ENCODE data around the gene UTS2R.

UTS2R gene

DNA sequence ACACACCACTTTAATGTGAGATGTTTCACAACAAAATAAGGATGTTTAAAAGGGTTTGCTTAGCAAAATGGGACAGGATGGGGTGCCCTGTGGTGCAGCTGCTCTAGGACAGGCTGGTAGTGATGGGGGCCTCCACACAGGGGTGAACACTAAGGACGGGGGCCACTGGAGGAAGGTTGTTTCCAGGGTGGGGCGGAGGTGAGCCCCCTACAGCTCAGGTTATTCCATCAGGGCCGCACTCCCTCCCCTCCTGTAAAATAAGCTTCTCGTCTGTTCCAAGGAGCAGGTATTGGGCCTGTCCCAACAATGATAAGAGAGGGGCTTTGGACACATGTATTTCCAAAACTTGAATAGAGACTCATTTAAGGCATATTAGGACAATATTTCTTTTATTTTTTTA lies 44.7 kb downstream of the UTS2R start:
- WGBS, 2 donors (ENCODE audit: extremely low coverage in 2 of 2, insufficient read length in 2 of 2, insufficient replicate concordance in 1 of 2) = no CpG with 5 or more reads among the region's 4 CpGs
- Histone ChIP-seq H3K9me3 (replicated peaks in 1 of 2; ENCODE audit: control insufficient read depth in 2 of 2, insufficient read depth in 1 of 2, low read depth in 1 of 2, low read length in 2 of 2) (no peaks in the 10 kb centered on the region), H3K14ac (ENCODE audit: low read length) (no peak overlapping the region), H3K36me3 (replicated peaks in 1 of 2; ENCODE audit: control insufficient read depth in 2 of 2, insufficient read depth in 2 of 2, low read length in 2 of 2) (peaks cover 9 to 33% of the 10 kb centered on the region in 2 donors), H4K91ac (ENCODE audit: low read depth, low read length, poor library complexity) (no peak overlapping the region), H2AK5ac (ENCODE audit: low read depth, low read length) (no peak overlapping the region), H4K8ac (ENCODE audit: low read depth, low read length) (no peak overlapping the region), H3K27ac (replicated peaks; ENCODE audit: low read length) (no peak overlapping the region), H3K4me1 (ENCODE audit: control insufficient read depth in 2 of 2, insufficient read depth in 1 of 2, low read depth in 1 of 2, low read length in 2 of 2) (peaks cover 5% of the 10 kb centered on the region in 2 donors), H2AFZ (ENCODE audit: low read length) (no peak overlapping the region), H3K18ac (ENCODE audit: low read length) (no peak overlapping the region), H3K23ac (ENCODE audit: low read depth, low read length, poor library complexity) (no peak overlapping the region), H3K4ac (ENCODE audit: low read length) (no peak overlapping the region), H2BK5ac (ENCODE audit: low read length) (no peak overlapping the region), H2BK12ac (ENCODE audit: low read length) (no peak overlapping the region), H3K27me3 (ENCODE audit: control insufficient read depth in 3 of 3, insufficient read depth in 3 of 3, low read depth in 1 of 3, low read length in 3 of 3) (peaks cover 0 to 2% (median 0%) of the 10 kb centered on the region in 3 experiments), H3K4me2 (ENCODE audit: insufficient read depth, low read length, poor library complexity, severe bottlenecking) (no peak overlapping the region), H3K9ac (ENCODE audit: low read depth, low read length, poor library complexity) (no peak overlapping the region), H3K79me1 (ENCODE audit: low read depth, low read length) (peaks cover 4% of the 10 kb centered on the region), H2BK15ac (ENCODE audit: low read length) (no peak overlapping the region), H2BK120ac (ENCODE audit: low read depth, low read length) (no peak overlapping the region), H3K4me3 (ENCODE audit: low read length in 2 of 2) (no peak overlapping the region)
- no peak for DNase-seq (ENCODE audit: low spot score)

GRCh38 chr17:82416771-82417170 lies 45.2 kb downstream of the UTS2R start:
- no peaks in the 10 kb centered on the region for H3K9me3 ChIP-seq (replicated peaks in 1 of 2; ENCODE audit: control insufficient read depth in 2 of 2, insufficient read depth in 1 of 2, low read depth in 1 of 2, low read length in 2 of 2)
- no peak overlapping the region for H2BK12ac ChIP-seq (ENCODE audit: low read length)
- H3K9ac ChIP-seq (ENCODE audit: low read depth, low read length, poor library complexity) = no peak overlapping the region
- no peak for DNase-seq (ENCODE audit: low spot score)
- no peak overlapping the region for H2AK5ac ChIP-seq (ENCODE audit: low read depth, low read length)
- no peak overlapping the region for H3K23ac ChIP-seq (ENCODE audit: low read depth, low read length, poor library complexity)
- H4K91ac ChIP-seq (ENCODE audit: low read depth, low read length, poor library complexity) = no peak overlapping the region
- no CpG with 5 or more reads among the region's 6 CpGs for WGBS, 2 donors (ENCODE audit: extremely low coverage in 2 of 2, insufficient read length in 2 of 2, insufficient replicate concordance in 1 of 2)
- no peak overlapping the region for H3K4me3 ChIP-seq (ENCODE audit: low read length in 2 of 2)
- H3K18ac ChIP-seq (ENCODE audit: low read length) = no peak overlapping the region
- peaks cover 4% of the 10 kb centered on the region for H3K79me1 ChIP-seq (ENCODE audit: low read depth, low read length)
- no peak overlapping the region for H2BK15ac ChIP-seq (ENCODE audit: low read length)
- H3K27me3 ChIP-seq (ENCODE audit: control insufficient read depth in 3 of 3, insufficient read depth in 3 of 3, low read depth in 1 of 3, low read length in 3 of 3) = peaks cover 0 to 2% (median 0%) of the 10 kb centered on the region in 3 experiments
- H2BK5ac ChIP-seq (ENCODE audit: low read length) = no peak overlapping the region
- H3K4ac ChIP-seq (ENCODE audit: low read length) = no peak overlapping the region
- H4K8ac ChIP-seq (ENCODE audit: low read depth, low read length) = no peak overlapping the region
- H3K27ac ChIP-seq (replicated peaks; ENCODE audit: low read length) = no peak overlapping the region
- no peak overlapping the region for H3K14ac ChIP-seq (ENCODE audit: low read length)
- no peak overlapping the region for H2AFZ ChIP-seq (ENCODE audit: low read length)
- no peak overlapping the region for H2BK120ac ChIP-seq (ENCODE audit: low read depth, low read length)
- peaks cover 12 to 37% of the 10 kb centered on the region in 2 donors for H3K36me3 ChIP-seq (replicated peaks in 1 of 2; ENCODE audit: control insufficient read depth in 2 of 2, insufficient read depth in 2 of 2, low read length in 2 of 2)
- H3K4me2 ChIP-seq (ENCODE audit: insufficient read depth, low read length, poor library complexity, severe bottlenecking) = no peak overlapping the region
- H3K4me1 ChIP-seq (ENCODE audit: control insufficient read depth in 2 of 2, insufficient read depth in 1 of 2, low read depth in 1 of 2, low read length in 2 of 2) = peaks cover 5% of the 10 kb centered on the region in 2 donors

GRCh38 chr17:82418001-82418986 lies 46.7 kb downstream of the UTS2R start, which contains the start of the genes HEXD and OGFOD3:
Gene HEXD, plus strand, starts transcription at chr17:82418347. Its CDS starts 1,453 bp downstream, at chr17:82419800.
Gene OGFOD3, minus strand, starts transcription at chr17:82418586. Its CDS starts 101 bp downstream, at chr17:82418485.
- no CpG with 5 or more reads among the region's 108 CpGs for WGBS, 2 donors (ENCODE audit: extremely low coverage in 2 of 2, insufficient read length in 2 of 2, insufficient replicate concordance in 1 of 2)
- peak within 1 kb of the TSS; percentile 86 for H3K27ac ChIP-seq (replicated peaks; ENCODE audit: low read length)
- no peak within 1 kb of the TSS for H2BK5ac ChIP-seq (ENCODE audit: low read length)
- peak within 1 kb of the TSS; percentile 96 for H3K9ac ChIP-seq (ENCODE audit: low read depth, low read length, poor library complexity)
- peaks cover 3 to 4% of the 10 kb centered on the region in 2 donors for H3K9me3 ChIP-seq (replicated peaks in 1 of 2; ENCODE audit: control insufficient read depth in 2 of 2, insufficient read depth in 1 of 2, low read depth in 1 of 2, low read length in 2 of 2)
- peak within 1 kb of the TSS; percentile 98 for H3K4me2 ChIP-seq (ENCODE audit: insufficient read depth, low read length, poor library complexity, severe bottlenecking)
- H3K4ac ChIP-seq (ENCODE audit: low read length) = no peak within 1 kb of the TSS
- peaks cover 5% of the 10 kb centered on the region in 2 donors for H3K4me1 ChIP-seq (ENCODE audit: control insufficient read depth in 2 of 2, insufficient read depth in 1 of 2, low read depth in 1 of 2, low read length in 2 of 2)
- H3K4me3 ChIP-seq (ENCODE audit: low read length in 2 of 2) = peak within 1 kb of the TSS; percentile 94 to 100
- H3K14ac ChIP-seq (ENCODE audit: low read length) = peak within 1 kb of the TSS; percentile 71
- peak within 1 kb of the TSS; percentile 98 for H3K23ac ChIP-seq (ENCODE audit: low read depth, low read length, poor library complexity)
- peak within 1 kb of the TSS; percentile 100 for H3K18ac ChIP-seq (ENCODE audit: low read length)
- no peak within 1 kb of the TSS for H4K91ac ChIP-seq (ENCODE audit: low read depth, low read length, poor library complexity)
- peak within 1 kb of the TSS; percentile 90 for H2BK12ac ChIP-seq (ENCODE audit: low read length)
- H2AFZ ChIP-seq (ENCODE audit: low read length) = peak within 1 kb of the TSS; percentile 96
- DNase-seq (ENCODE audit: low spot score) = peak; percentile 90
- no peak within 1 kb of the TSS for H4K8ac ChIP-seq (ENCODE audit: low read depth, low read length)
- peak within 1 kb of the TSS; percentile 67 for H2BK15ac ChIP-seq (ENCODE audit: low read length)
- H2BK120ac ChIP-seq (ENCODE audit: low read depth, low read length) = no peak within 1 kb of the TSS
- H3K27me3 ChIP-seq (ENCODE audit: control insufficient read depth in 3 of 3, insufficient read depth in 3 of 3, low read depth in 1 of 3, low read length in 3 of 3) = peaks cover 0 to 2% (median 0%) of the 10 kb centered on the region in 3 experiments
- H2AK5ac ChIP-seq (ENCODE audit: low read depth, low read length) = peak within 1 kb of the TSS; percentile 47
- H3K36me3 ChIP-seq (replicated peaks in 1 of 2; ENCODE audit: control insufficient read depth in 2 of 2, insufficient read depth in 2 of 2, low read length in 2 of 2) = peaks cover 9 to 36% of the 10 kb centered on the region in 2 donors
- H3K79me1 ChIP-seq (ENCODE audit: low read depth, low read length) = peaks cover 2% of the 10 kb centered on the region

- Histone ChIP-seq H2AK5ac (ENCODE audit: low read depth, low read length) (no peak overlapping the region), H2BK5ac (ENCODE audit: low read length) (no peak overlapping the region), H4K91ac (ENCODE audit: low read depth, low read length, poor library complexity) (no peak overlapping the region), H3K4me1 (ENCODE audit: control insufficient read depth in 2 of 2, insufficient read depth in 1 of 2, low read depth in 1 of 2, low read length in 2 of 2) (peaks cover 5% of the 10 kb centered on the region in 2 donors), H3K36me3 (replicated peaks in 1 of 2; ENCODE audit: control insufficient read depth in 2 of 2, insufficient read depth in 2 of 2, low read length in 2 of 2) (peaks cover 9 to 28% of the 10 kb centered on the region in 2 donors), H3K18ac (ENCODE audit: low read length) (no peak overlapping the region), H3K9ac (ENCODE audit: low read depth, low read length, poor library complexity) (no peak overlapping the region), H2AFZ (ENCODE audit: low read length) (no peak overlapping the region), H3K79me1 (ENCODE audit: low read depth, low read length) (peaks cover 1% of the 10 kb centered on the region), H3K4ac (ENCODE audit: low read length) (no peak overlapping the region), H3K4me2 (ENCODE audit: insufficient read depth, low read length, poor library complexity, severe bottlenecking) (no peak overlapping the region), H2BK12ac (ENCODE audit: low read length) (no peak overlapping the region), H3K27ac (replicated peaks; ENCODE audit: low read length) (no peak overlapping the region), H3K14ac (ENCODE audit: low read length) (no peak overlapping the region), H3K9me3 (replicated peaks in 1 of 2; ENCODE audit: control insufficient read depth in 2 of 2, insufficient read depth in 1 of 2, low read depth in 1 of 2, low read length in 2 of 2) (peaks cover 4 to 8% of the 10 kb centered on the region in 2 donors), H3K4me3 (ENCODE audit: low read length in 2 of 2) (peak overlapping the region in 1 of 2 donors; percentile 94), H3K23ac (ENCODE audit: low read depth, low read length, poor library complexity) (no peak overlapping the region), H2BK15ac (ENCODE audit: low read length) (no peak overlapping the region), H3K27me3 (ENCODE audit: control insufficient read depth in 3 of 3, insufficient read depth in 3 of 3, low read depth in 1 of 3, low read length in 3 of 3) (no peaks in the 10 kb centered on the region), H2BK120ac (ENCODE audit: low read depth, low read length) (no peak overlapping the region), H4K8ac (ENCODE audit: low read depth, low read length) (no peak overlapping the region)
- WGBS, 2 donors (ENCODE audit: extremely low coverage in 2 of 2, insufficient read length in 2 of 2, insufficient replicate concordance in 1 of 2) = no CpG with 5 or more reads among the region's 2 CpGs
- DNase-seq (ENCODE audit: low spot score) = no peak
These were observed 48.0 kb downstream of the UTS2R start for GRCh38 chr17:82419540-82419939.

Measured in neuronal stem cell (in vitro differentiated cells).